ENCODE data around the gene ZNF823. TPM values are rescaled to one million over a fixed set of nuclear protein-coding genes. Genes with fewer than 3 reads are reported as not detected.
"Not testable (repeated sequence)": the region's sequence is repeated elsewhere in the genome, so short reads cannot be mapped to it uniquely, and the experiment has no call there.

Gene ZNF823
- total RNA-seq = 18.0 TPM

- DNase-seq = peak; percentile 99
Measured at GRCh38 chr19:11738746-11739620, at the start of gene ZNF823. TSS of gene ZNF823 (minus strand) at chr19:11738946. CDS start at chr19:11738819, 127 bp downstream.

GRCh38 chr19:11787536-11787935 lies 48.8 kb upstream of the ZNF823 start:
- DNase-seq = no peak

- DNase-seq = no peak
Measured at GRCh38 chr19:11784356-11784755, 45.6 kb upstream of the ZNF823 start.

- DNase-seq = no peak
Measured at GRCh38 chr19:11783767-11784166, 45.0 kb upstream of the ZNF823 start.

- DNase-seq = no peak
Measured at GRCh38 chr19:11781295-11782057, 42.7 kb upstream of the ZNF823 start.

GRCh38 chr19:11780431-11781020 lies 41.8 kb upstream of the ZNF823 start:
- DNase-seq = no peak

GRCh38 chr19:11776669-11777068 lies 37.9 kb upstream of the ZNF823 start:
- not testable (repeated sequence) for DNase-seq

GRCh38 chr19:11771520-11771919 lies 32.8 kb upstream of the ZNF823 start:
- not testable (repeated sequence) for DNase-seq

- DNase-seq = no peak
Measured at GRCh38 chr19:11769995-11770394, 31.2 kb upstream of the ZNF823 start.

- no peak for DNase-seq
Measured at GRCh38 chr19:11767633-11768133, 28.9 kb upstream of the ZNF823 start.

- peak; percentile 89 for DNase-seq
Measured at GRCh38 chr19:11766597-11767591, 28.1 kb upstream of the ZNF823 start, which contains the start of gene ZNF441. TSS of gene ZNF441 (plus strand) at chr19:11767000. CDS start at chr19:11767194, 194 bp downstream.

- DNase-seq = no peak
Measured at GRCh38 chr19:11763611-11764010, 24.9 kb upstream of the ZNF823 start.

GRCh38 chr19:11763117-11763516 lies 24.4 kb upstream of the ZNF823 start:
- DNase-seq = no peak

GRCh38 chr19:11759805-11760204 lies 21.1 kb upstream of the ZNF823 start:
- no peak for DNase-seq

- DNase-seq = no peak
Measured at GRCh38 chr19:11756965-11757364, 18.2 kb upstream of the ZNF823 start.

- no peak for DNase-seq
Measured at GRCh38 chr19:11754663-11755062, 15.9 kb upstream of the ZNF823 start.

GRCh38 chr19:11752244-11752736 lies 13.5 kb upstream of the ZNF823 start:
- DNase-seq = no peak

GRCh38 chr19:11749751-11750150 lies 11.0 kb upstream of the ZNF823 start:
- DNase-seq = no peak

GRCh38 chr19:11747277-11747676 lies 8.5 kb upstream of the ZNF823 start:
- DNase-seq = no peak

GRCh38 chr19:11745869-11746268 lies 7.1 kb upstream of the ZNF823 start:
- DNase-seq = no peak

Measured in skin of body (tissue), 2 donors.